ENCODE measurements around the gene RGS2.

Gene RGS2

DNA sequence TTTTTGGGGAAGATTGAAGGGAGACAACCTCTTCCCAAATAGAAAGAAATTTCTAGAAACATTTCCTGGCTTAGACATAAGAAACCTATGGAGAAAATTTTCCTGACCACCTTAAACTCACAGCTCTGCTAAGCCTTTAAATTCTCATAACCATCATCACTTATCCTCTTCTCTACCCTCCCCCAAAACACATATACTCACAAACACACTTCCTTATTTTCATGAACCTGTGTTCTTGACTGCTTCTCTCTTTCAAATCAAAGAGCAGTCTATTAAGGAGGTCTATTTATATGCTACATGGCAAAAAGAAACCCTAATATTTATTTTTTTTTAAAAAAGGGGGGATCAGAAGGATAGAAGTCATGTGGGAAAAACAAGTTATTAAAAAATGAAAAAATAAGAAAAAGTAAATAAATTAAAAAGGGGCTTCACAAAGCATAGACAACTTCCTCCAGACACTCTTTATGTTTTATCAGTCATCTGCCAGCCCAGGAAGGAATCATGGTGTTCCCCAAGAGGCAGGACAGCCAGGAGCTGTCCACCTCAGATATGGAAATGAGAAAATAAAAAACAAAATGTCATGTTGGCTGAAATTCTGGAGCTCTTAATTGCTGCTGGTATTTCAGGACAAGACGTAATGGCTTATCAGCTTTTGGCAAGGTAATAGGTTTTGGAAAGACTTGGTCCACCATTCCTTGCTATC, 12.8 kb upstream of the RGS2 start:
- DNase-seq: no peak

DNA sequence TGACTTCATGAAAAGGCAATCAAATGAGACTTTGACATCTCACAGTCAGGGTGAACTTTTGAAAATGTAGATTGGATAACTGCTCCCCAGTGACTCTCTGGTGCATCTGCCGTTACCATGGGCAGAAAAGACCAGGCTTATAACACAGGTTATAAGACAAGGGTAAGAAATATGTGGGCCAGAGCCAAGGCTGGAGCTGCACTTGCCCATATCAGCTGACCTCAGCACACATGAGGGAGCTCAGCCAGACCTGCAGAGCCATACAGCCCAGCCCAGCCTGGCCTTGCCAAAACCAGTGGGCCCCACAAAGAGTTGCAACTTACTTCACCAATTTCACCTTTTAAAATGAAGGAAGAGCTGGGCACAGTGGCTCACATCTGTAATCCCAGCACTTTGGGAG, 11.7 kb upstream of the RGS2 start:
- no peak for DNase-seq

DNA sequence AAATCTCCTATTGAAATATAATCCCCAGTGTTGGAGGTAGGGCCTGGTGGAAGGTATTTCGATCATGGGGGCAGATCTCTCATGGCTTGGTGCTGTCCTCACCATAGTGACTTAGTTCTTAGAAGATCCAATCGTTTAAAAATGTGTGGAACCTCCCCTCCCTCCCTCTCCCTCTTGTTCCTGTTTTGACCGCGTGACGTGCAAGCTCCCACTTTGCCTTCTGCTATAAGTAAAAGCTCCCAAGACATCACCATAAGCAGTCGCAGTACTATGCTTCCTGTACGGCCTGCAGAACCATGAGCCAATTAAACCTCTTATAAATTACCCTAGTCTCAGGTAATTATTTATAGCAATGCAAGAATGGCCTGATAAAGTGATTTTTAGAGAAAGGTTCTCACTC, 10.9 kb upstream of the RGS2 start:
- DNase-seq: no peak

GRCh38 chr1:192801451-192801850, 7.4 kb upstream of the RGS2 start:
- DNase-seq: no peak

GRCh38 chr1:192802406-192802805, 6.4 kb upstream of the RGS2 start:
- DNase-seq: no peak

DNA sequence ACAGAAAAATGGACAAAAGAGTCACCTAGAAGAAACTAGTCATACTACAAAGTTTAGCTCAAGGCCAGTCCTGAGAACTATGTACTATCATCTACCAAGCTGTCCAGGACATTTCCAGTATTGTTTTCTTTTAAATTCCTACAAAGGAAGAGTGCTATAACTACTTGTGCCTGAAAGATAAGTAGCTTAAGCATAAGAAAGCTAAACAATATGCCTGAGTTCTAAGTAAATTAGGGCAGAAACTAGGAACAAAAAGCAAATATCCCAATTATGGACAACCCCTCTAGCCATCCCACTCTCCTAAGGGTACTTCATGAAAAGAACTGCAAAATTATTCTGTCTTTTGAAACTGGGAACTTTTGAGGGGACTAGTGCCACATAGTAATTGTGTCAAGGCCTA, 5.3 kb upstream of the RGS2 start:
- no peak for DNase-seq

DNA sequence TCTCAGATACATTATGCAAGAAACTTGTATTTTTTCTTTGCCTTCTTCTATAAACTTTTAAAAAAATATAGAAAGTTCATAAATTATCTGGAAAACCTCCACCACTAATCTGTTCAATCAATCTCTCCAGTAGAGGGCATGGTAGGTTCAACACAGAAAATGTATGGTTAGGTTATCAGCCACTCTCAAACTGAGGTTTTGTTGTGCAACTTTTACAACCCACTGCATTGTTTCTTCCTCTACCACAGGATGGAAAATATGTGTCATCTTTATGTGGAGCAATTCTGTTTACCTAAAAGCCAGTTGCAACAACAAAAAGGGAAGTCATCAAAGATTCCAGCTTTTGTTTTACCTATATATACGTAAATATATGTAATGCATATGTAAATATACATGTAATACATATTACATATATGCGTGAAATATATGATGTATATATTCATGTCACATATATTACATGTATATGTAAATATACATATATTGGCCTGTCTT, 3.0 kb upstream of the RGS2 start:
- peak in 1 of 58 donors; percentile 33 for DNase-seq

GRCh38 chr1:192807211-192808162, 1.4 kb upstream of the RGS2 start:
- peak in 2 of 58 donors; percentile 2 to 14 for DNase-seq

DNA sequence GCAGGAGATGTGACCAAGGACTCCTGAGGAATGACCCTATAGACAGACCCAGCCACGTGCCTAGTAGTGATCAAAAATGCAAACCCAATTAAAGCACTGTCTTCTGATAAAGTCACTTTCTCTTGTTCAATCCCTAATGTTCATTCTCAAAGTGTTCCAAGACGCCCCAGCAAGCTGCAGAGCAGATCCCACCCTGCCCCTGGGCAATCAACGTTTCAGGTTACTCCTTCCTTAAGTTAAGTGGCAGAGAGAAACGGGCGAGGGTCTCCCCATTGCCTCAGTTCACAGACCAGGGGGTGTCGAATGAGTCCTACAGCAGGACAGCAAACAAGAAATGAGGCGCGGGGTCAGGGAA, 699 bp upstream of the RGS2 start:
- peak in 4 of 58 donors; percentile 31 to 61 (median 41) for DNase-seq

DNA sequence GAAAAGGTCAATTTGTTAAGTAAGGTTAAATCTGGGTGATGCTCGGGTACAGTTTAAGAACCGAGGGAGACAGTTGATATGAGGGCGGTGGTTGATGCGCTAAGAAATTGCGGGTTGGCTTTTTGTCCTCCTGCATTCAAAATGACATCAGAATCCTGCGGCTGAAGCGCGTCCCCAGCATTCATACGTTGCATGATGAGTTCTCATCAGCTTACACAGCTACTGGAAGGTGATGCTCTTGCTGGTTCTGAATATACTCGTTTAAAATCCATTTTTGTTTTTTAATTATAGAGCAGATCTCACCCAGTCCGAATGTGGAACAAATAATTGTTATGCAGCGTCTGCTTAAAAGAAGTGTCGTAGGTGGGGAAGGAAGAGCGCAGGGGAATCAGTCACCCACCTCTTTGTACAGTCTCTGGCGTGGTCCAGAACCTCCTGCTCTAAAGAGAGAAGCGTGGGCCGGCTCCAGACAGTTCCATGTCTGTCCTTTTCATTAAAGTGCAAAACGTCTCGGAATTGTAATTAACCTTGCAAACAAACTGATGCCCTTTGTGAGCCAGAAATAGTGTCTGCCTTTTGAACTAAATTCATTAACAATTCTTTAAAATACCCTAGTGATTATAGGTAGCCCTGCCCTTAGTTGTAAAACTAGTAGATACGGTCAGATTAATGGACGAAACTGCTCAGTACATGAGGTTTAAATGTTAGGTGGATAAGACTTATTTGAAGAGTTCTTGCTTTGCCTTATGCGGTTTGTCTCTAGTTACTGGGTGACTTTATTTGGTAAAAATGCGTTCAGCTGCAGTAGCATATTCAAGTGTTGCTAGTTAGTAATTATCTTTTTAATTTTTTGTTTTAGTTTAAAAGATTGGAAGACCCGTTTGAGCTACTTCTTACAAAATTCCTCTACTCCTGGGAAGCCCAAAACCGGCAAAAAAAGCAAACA, 741 bp downstream of the RGS2 start:
- peak in 36 of 58 donors; percentile 16 to 82 (median 48) for DNase-seq

GRCh38 chr1:192810253-192810880, 1.5 kb downstream of the RGS2 start:
- DNase-seq: peak in 15 of 58 donors; percentile 2 to 29 (median 5)

DNA sequence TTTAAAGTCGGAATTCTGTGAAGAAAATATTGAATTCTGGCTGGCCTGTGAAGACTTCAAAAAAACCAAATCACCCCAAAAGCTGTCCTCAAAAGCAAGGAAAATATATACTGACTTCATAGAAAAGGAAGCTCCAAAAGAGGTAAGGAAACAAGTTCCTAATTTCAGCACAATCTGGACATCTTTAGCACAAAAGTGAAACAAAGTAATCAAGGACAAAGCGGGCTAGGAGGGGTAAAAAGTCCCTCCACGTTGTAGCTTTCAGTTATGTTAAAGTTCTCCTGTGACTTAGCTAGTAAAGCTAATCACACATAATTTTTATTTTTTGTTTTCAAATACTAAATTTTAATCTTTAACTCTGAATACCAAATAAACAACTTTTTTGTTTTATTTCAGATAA, 2.2 kb downstream of the RGS2 start:
- DNase-seq: no peak

- DNase-seq: no peak
Measured at GRCh38 chr1:192811594-192812239, 2.9 kb downstream of the RGS2 start.

GRCh38 chr1:192812420-192813209, 3.8 kb downstream of the RGS2 start:
- no peak for DNase-seq

- DNase-seq: no peak
Measured at GRCh38 chr1:192814805-192815204, 6.0 kb downstream of the RGS2 start.

DNA sequence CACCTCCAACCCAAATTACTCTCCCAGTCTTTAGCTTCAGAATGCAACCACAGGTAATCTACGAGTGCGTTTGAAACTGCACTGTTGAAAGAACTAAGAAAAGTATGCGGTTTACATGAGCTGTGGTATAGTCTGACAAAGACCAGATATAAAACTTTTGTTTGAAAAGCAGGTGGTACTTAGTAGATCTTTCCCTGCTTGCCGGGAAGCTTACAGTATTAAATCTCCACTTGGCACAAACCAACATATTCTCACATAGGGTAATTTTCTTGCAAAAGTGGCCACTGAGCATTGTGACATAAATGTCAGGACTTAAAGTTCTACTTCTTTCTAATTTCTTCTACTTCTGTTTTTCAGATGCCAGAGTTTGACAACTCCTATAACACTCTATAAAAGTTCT, 8.4 kb downstream of the RGS2 start:
- DNase-seq: no peak

DNA sequence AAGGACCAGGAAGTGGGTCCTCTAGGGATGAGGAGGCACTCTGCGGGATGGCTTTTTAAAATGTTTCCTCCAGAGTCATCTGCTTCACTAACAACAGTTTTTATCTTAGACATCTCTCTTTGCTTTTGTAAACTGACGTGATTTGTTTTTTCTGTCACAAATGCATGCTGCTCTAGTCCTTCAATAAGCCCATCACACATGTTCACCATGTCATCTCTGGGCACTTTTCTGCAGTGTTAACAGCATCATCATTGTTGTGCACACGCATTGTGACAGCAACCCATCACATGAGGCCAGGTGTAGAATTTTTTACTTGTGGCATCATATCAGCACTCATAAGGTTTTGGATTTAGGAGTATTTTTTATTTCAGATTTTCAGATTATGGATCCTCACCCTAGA, 12.5 kb downstream of the RGS2 start:
- no peak for DNase-seq

DNA sequence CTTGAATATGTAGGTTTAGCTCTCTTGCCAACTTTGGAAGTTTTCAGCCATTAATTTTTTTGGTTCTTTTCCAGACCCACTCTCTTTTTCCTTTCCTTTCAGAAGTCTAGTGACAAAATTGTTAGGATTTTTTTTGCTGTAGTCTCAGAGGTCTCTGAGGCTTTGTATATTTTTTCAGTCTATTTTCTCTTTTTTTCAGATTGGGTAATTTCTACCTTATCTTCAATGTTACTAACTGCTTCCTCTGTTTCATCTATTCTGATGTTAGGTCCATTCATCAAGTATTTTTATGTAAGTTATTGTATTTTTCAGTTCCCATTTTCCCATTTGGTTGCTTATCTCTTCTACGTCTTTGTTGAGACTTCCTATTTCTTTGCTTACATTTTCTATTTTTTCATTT, 15.7 kb downstream of the RGS2 start:
- DNase-seq: no peak

- DNase-seq: no peak
Measured at GRCh38 chr1:192826791-192827546, 18.1 kb downstream of the RGS2 start.

Data from anterior cingulate cortex (tissue), 58 donors.